Hematopoietic multipotent progenitor cell treated with erythropoietin and hydrocortisone succinate and interleukin-3 and kit ligand, for 6 days (in vitro differentiated cells): ENCODE measurements around the gene SNU13.
"Not testable (repeated sequence)": the region's sequence is repeated elsewhere in the genome, so short reads cannot be mapped to it uniquely, and the experiment has no call there.

Experiments used
- DNase-seq: peaks from one replicate; pipeline ENCODE4 v3.0.0-alpha.2; 2015

SNU13 gene

DNA sequence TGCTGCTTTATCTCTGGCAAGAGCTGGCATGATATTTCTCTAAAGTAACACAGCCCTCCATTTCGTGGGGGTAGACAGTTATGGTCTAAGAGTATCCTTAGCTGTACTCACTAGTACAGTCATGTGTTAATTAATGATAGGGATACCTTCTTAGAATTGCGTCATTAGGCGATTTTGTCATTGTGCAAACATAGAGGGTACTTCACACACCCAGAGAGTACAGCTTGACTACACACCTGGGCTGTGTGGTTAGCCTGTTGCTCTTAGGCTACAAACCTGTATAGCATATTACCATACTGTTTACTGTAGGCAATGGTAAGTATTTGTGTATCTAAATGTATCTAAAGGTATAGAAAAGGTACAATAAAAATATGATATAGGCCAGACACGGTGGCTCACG lies 50.5 kb downstream of the SNU13 start:
- no peak for DNase-seq

DNA sequence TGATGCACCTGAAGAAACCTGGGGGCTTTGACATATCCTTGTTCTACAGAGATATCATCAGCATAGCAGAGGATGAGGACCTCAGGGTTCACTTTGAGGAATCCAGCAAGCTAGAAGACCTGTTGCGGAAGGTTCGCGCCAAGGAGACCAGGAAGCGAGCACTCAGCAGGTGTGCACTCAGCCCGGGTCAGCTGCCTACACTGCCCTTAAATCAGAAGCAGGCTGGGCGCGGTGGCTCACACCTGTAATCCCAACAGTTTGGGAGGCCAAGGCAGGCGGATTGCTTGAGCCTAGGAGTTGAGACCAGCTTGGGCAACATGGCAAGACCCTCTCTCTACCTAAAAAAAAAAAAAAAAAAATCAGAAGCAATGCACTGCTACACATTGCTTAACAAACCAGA lies 51.0 kb downstream of the SNU13 start:
- not testable (repeated sequence) for DNase-seq

DNA sequence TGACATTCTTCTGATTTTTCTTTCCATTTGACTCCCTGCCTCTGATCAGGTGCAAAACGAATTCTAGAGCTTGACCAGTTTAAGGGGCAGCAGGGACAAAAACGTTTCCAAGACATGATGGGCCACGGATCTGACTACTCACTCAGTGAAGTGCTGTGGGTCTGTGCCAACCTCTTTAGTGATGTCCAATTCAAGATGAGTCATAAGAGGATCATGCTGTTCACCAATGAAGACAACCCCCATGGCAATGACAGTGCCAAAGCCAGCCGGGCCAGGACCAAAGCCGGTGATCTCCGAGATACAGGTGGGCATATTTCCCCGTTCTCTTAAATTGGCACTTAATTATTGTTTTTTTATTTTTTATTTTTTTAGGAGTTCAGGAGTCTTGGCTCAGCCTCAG lies 52.2 kb downstream of the SNU13 start:
- DNase-seq: no peak

DNA sequence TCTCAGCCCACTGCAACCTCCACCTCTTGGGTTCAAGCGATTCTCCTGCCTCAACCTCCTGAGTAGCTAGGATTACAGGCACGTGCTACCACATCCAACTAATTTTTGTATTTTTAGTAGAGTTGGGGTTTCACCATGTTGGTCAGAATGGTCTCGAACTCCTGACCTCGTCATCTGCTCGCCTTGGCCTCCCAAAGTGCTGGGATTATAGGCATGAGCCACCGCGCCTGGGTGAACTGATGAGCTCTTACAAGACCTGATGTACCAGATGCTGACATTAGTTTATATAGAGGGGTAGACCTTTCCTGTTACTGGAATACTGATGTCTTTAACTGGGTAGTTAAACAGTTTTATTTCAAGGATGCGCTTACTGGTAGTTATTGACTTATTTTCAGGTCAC lies 54.1 kb downstream of the SNU13 start:
- not testable (repeated sequence) for DNase-seq

DNA sequence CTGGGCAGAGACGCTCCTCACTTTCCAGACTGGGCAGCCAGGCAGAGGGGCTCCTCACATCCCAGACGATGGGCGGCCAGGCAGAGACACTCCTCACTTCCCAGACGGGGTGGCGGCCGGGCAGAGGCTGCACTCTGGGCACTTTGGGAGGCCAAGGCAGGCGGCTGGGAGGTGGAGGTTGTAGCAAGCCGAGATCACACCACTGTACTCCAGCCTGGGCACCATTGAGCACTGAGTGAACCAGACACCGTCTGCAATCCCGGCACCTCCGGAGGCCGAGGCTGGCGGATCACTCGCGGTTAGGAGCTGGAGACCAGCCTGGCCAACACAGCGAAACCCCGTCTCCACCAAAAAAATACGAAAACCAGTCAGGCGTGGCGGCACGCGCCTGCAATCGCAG lies 57.1 kb downstream of the SNU13 start:
- not testable (repeated sequence) for DNase-seq

DNA sequence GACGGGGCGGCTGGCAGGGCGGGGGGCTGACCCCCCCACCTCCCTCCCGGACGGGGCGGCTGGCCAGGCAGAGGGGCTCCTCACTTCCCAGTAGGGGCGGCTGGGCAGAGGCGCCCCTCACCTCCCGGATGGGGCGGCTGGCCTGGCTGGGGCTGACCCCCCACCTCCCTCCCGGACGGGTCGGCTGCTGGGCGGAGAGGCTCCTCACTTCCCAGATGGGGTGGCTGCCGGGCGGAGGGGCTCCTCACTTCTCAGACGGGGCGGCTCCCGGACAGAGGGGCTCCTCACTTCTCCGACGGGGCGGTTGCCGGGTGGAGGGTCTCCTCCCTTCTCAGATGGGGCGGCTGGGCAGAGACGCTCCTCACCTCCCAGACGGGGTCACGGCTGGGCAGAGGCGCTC lies 57.6 kb downstream of the SNU13 start:
- not testable (repeated sequence) for DNase-seq

DNA sequence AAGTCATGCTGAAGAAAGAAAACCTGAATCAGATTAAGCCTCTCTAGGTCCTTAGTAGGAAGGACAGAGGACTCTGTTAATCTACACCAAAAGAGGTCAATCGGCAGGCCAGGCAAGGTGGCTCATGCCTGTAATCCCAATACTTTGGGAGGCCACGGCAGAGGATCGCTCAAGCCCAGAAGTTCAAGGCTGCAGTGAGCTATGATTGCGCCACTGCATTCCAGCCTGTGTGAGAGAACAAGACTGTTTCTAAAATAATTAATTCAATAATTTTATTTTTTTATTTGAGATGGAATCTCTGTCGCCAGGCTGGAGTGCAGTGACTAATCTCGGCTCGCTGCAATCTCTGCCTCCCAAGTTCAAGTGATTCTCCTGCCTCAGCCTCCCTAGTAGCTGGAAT lies 63.1 kb downstream of the SNU13 start:
- no peak for DNase-seq
